ENCODE data around the gene CSNK1G2.

CSNK1G2 gene

GRCh38 chr19:1942078-1942933 is 1.3 kb downstream of the CSNK1G2 start:
- in situ Hi-C loops (cut with MboI; ENCODE audit: low pct_unique_long_range_greater_than_20kb, low sequenced_read_pairs), result no loop called here
- DNase-seq, result peak; percentile 87

- in situ Hi-C loops (cut with MboI; ENCODE audit: low pct_unique_long_range_greater_than_20kb, low sequenced_read_pairs), result no loop called here
- peak; percentile 53 for DNase-seq
Observed at GRCh38 chr19:1942934-1943555, 2.1 kb downstream of the CSNK1G2 start.

GRCh38 chr19:1943661-1944087 is 2.7 kb downstream of the CSNK1G2 start:
- in situ Hi-C loops (cut with MboI; ENCODE audit: low pct_unique_long_range_greater_than_20kb, low sequenced_read_pairs), result no loop called here
- DNase-seq, result no peak

GRCh38 chr19:1944088-1944915 is 3.3 kb downstream of the CSNK1G2 start:
- DNase-seq, result peak; percentile 52
- in situ Hi-C loops (cut with MboI; ENCODE audit: low pct_unique_long_range_greater_than_20kb, low sequenced_read_pairs), result no loop called here

- no peak for DNase-seq
- in situ Hi-C loops (cut with MboI; ENCODE audit: low pct_unique_long_range_greater_than_20kb, low sequenced_read_pairs), result no loop called here
Observed at GRCh38 chr19:1944916-1945561, 4.1 kb downstream of the CSNK1G2 start.

GRCh38 chr19:1945899-1946298 is 4.9 kb downstream of the CSNK1G2 start:
- peak; percentile 49 for DNase-seq

GRCh38 chr19:1947651-1948209 is 6.8 kb downstream of the CSNK1G2 start:
- no peak for DNase-seq
- in situ Hi-C loops (cut with MboI; ENCODE audit: low pct_unique_long_range_greater_than_20kb, low sequenced_read_pairs), result no loop called here

More at GRCh38 chr19:1945899-1946298, 4.9 kb downstream of the CSNK1G2 start:
- in situ Hi-C loops (cut with MboI; ENCODE audit: low pct_unique_long_range_greater_than_20kb, low sequenced_read_pairs), result no loop called here

- in situ Hi-C loops (cut with MboI; ENCODE audit: low pct_unique_long_range_greater_than_20kb, low sequenced_read_pairs), result no loop called here
- no peak for DNase-seq
Observed at GRCh38 chr19:1949304-1950101, 8.5 kb downstream of the CSNK1G2 start.

- in situ Hi-C loops (cut with MboI; ENCODE audit: low pct_unique_long_range_greater_than_20kb, low sequenced_read_pairs), result no loop called here
- no peak for DNase-seq
Observed at GRCh38 chr19:1950640-1951039, 9.7 kb downstream of the CSNK1G2 start.

GRCh38 chr19:1952635-1953034 is 11.7 kb downstream of the CSNK1G2 start:
- in situ Hi-C loops (cut with MboI; ENCODE audit: low pct_unique_long_range_greater_than_20kb, low sequenced_read_pairs), result no loop called here
- DNase-seq, result no peak

GRCh38 chr19:1953037-1953436 is 12.1 kb downstream of the CSNK1G2 start:
- DNase-seq, result no peak
- in situ Hi-C loops (cut with MboI; ENCODE audit: low pct_unique_long_range_greater_than_20kb, low sequenced_read_pairs), result no loop called here

GRCh38 chr19:1953441-1954094 is 12.6 kb downstream of the CSNK1G2 start:
- in situ Hi-C loops (cut with MboI; ENCODE audit: low pct_unique_long_range_greater_than_20kb, low sequenced_read_pairs), result no loop called here
- DNase-seq, result no peak

GRCh38 chr19:1954532-1954933 is 13.6 kb downstream of the CSNK1G2 start:
- in situ Hi-C loops (cut with MboI; ENCODE audit: low pct_unique_long_range_greater_than_20kb, low sequenced_read_pairs), result no loop called here

GRCh38 chr19:1955171-1956121 is 14.5 kb downstream of the CSNK1G2 start:
- no peak for DNase-seq
- in situ Hi-C loops (cut with MboI; ENCODE audit: low pct_unique_long_range_greater_than_20kb, low sequenced_read_pairs), result no loop called here

More at GRCh38 chr19:1954532-1954933, 13.6 kb downstream of the CSNK1G2 start:
- no peak for DNase-seq

- in situ Hi-C loops (cut with MboI; ENCODE audit: low pct_unique_long_range_greater_than_20kb, low sequenced_read_pairs), result no loop called here
- no peak for DNase-seq
Observed at GRCh38 chr19:1956122-1956494, 15.1 kb downstream of the CSNK1G2 start.

- in situ Hi-C loops (cut with MboI; ENCODE audit: low pct_unique_long_range_greater_than_20kb, low sequenced_read_pairs), result no loop called here
- DNase-seq, result no peak
Observed at GRCh38 chr19:1956868-1957492, 16.0 kb downstream of the CSNK1G2 start.

All from KBM-7 (cell line).